Thyroid gland (tissue), 4 donors: ENCODE measurements around the gene DEF6. TPM values are rescaled to one million over a fixed set of nuclear protein-coding genes. Genes with fewer than 3 reads are reported as not detected.

Experiments used
- DNase-seq, 2 donors: peaks; one replicate each; pipeline ENCODE4 v3.0.0-alpha.2; 2019
- H3K27ac ChIP-seq, 3 donors: fragments of 200-600 bp; sonication (generic); 1 replicate in 2 of 3; 2 replicates in 1 of 3; pipeline ENCODE4 v1.5.1; 2016 to 2019; ENCODE audit warnings: mild to moderate bottlenecking in 1 of 3, moderate library complexity in 1 of 3
- H3K27me3 ChIP-seq: fragments of 200-600 bp; sonication (generic); one replicate; pipeline ENCODE4 v1.5.1; 2019
- H3K36me3 ChIP-seq, 2 donors: fragments of 200-600 bp; sonication (generic); one replicate each; pipeline ENCODE4 v1.5.1; 2016 to 2019
- H3K4me1 ChIP-seq, 2 donors: fragments of 200-600 bp; sonication (generic); one replicate each; pipeline ENCODE4 v1.5.1; 2017 to 2019
- H3K4me3 ChIP-seq, 3 donors: fragments of 200-600 bp; sonication (generic); replicated peaks in 1 of 3; 1 replicate in 2 of 3; 2 replicates in 1 of 3; pipeline ENCODE4 v1.5.1; 2016; ENCODE audit warnings: mild to moderate bottlenecking in 1 of 3
- H3K9me3 ChIP-seq: fragments of 200-600 bp; sonication (generic); one replicate; pipeline ENCODE4 v1.5.1; 2017
- CTCF ChIP-seq, 6 experiments: fragments of 200-600 bp in 3 of 6; fragments of 450-650 bp in 3 of 6; sonication (generic) in 3 of 6; IDR thresholded peaks; one replicate each; pipeline ENCODE4 v1.5.1; 2016 to 2019; ENCODE audit warnings: antibody characterized with exemption in 6 of 6, mild to moderate bottlenecking in 2 of 6, inconsistent platforms in 1 of 6, moderate library complexity in 1 of 6
- POLR2A ChIP-seq, 2 donors: fragments of 450-650 bp; IDR thresholded peaks; one replicate each; pipeline ENCODE4 v1.6.1; 2017; ENCODE audit warnings: antibody characterized with exemption in 2 of 2, mild to moderate bottlenecking in 2 of 2, moderate library complexity in 1 of 2
- WGBS, 2 donors: methylation state at CpG; one replicate each; pipeline ENCODE4 v1.1.5; 2017; 5-methylcytosine and 5-hydroxymethylcytosine counted together
- intact Hi-C: fragments of 100-400 bp; cut with DNase I; formaldehyde crosslinking; loops from one replicate; pipeline ENCODE4 v1.15.1; 2023
- total RNA-seq, 4 donors: library from RNA; depleted of rRNA; stranded (reverse); fragments of >200 nt; gene quantifications; one replicate each; pipeline ENCODE4 v1.2.3, GENCODE V29; 2016

The DEF6 gene
- total RNA-seq, 4 donors from 2014 or later = 5.2 to 9.3 (median 6.0) TPM

- Histone ChIP-seq H3K4me3 (peak overlapping the region in 1 of 3 donors; percentile 84), H3K9me3 (no peaks in the 10 kb centered on the region), H3K27ac (peak overlapping the region in 2 of 3 donors; percentile 95 to 98), H3K4me1 (peaks cover 17 to 32% of the 10 kb centered on the region in 2 donors), H3K27me3 (no peaks in the 10 kb centered on the region), H3K36me3 (no peaks in the 10 kb centered on the region)
- DNase-seq = no peak
- no peak for TF ChIP-seq CTCF (IDR thresholded peaks at IDR 0.05)
- 53 to 60% methylated on average over 7 of the region's 7 CpGs for WGBS, 2 donors
- intact Hi-C loops = no loop called here
Observed at GRCh38 chr6:35258336-35258735, 39.3 kb upstream of the DEF6 start.

GRCh38 chr6:35258858-35259193 lies 38.8 kb upstream of the DEF6 start:
- no peak for DNase-seq
- 0 to 1% methylated on average over 11 to 20 of the region's 20 CpGs for WGBS, 2 donors

GRCh38 chr6:35259194-35259947 lies 38.2 kb upstream of the DEF6 start, which contains the start of gene ZNF76:
Gene ZNF76, plus strand, starts transcription at chr6:35259735. Its CDS starts 21,417 bp downstream, at chr6:35281152.
- TF ChIP-seq CTCF (IDR thresholded peaks at IDR 0.05) = peak in 2 of 6 experiments; percentile 37 to 76
- TF ChIP-seq POLR2A (IDR thresholded peaks at IDR 0.05) = peak; percentile 62 to 77
- Histone ChIP-seq H3K27me3 (no peaks in the 10 kb centered on the region), H3K4me3 (peak within 1 kb of the TSS; percentile 54 to 84 (median 70)), H3K9me3 (no peaks in the 10 kb centered on the region), H3K36me3 (no peaks in the 10 kb centered on the region), H3K27ac (peak within 1 kb of the TSS; percentile 95 to 99 (median 98)), H3K4me1 (peaks cover 26 to 43% of the 10 kb centered on the region in 2 donors)
- WGBS, 2 donors = 0% methylated on average over 8 to 33 of the region's 82 CpGs
- intact Hi-C loops = no loop called here
- DNase-seq = peak; percentile 99

More at GRCh38 chr6:35258858-35259193, 38.8 kb upstream of the DEF6 start:
- Histone ChIP-seq H3K36me3 (no peaks in the 10 kb centered on the region), H3K4me3 (peak overlapping the region; percentile 17 to 84 (median 70)), H3K27me3 (no peaks in the 10 kb centered on the region), H3K4me1 (peaks cover 22 to 37% of the 10 kb centered on the region in 2 donors), H3K27ac (peak overlapping the region; percentile 95 to 99 (median 98)), H3K9me3 (no peaks in the 10 kb centered on the region)
- TF ChIP-seq CTCF (IDR thresholded peaks at IDR 0.05) (no peak), POLR2A (IDR thresholded peaks at IDR 0.05) (no peak)
- intact Hi-C loops = no loop called here

- H3K4me1 ChIP-seq = peaks cover 26 to 50% of the 10 kb centered on the region in 2 donors
- peak; percentile 74 to 84 for DNase-seq
- H3K27ac ChIP-seq = peak overlapping the region; percentile 95 to 99 (median 98)
- TF ChIP-seq POLR2A (IDR thresholded peaks at IDR 0.05) = no peak
- no peak for TF ChIP-seq CTCF (IDR thresholded peaks at IDR 0.05)
- H3K36me3 ChIP-seq = no peaks in the 10 kb centered on the region
- intact Hi-C loops = no loop called here
- H3K27me3 ChIP-seq = no peaks in the 10 kb centered on the region
- WGBS, 2 donors = 5% methylated on average over 17 of the region's 23 CpGs
- peak overlapping the region; percentile 54 to 84 (median 70) for H3K4me3 ChIP-seq
- no peaks in the 10 kb centered on the region for H3K9me3 ChIP-seq
Observed at GRCh38 chr6:35259948-35260590, 37.5 kb upstream of the DEF6 start.
